Colon (tissue), 2 donors: ENCODE data around the gene SHISA6.

ENCODE experiments used
- FAIRE-seq: peaks from 2 replicates; lab custom pipeline; 2012; peaks lifted over from hg19 to GRCh38; lab: Jason Lieb, UNC
- donor health status: control.
- donor health status: control.

SHISA6 gene

DNA sequence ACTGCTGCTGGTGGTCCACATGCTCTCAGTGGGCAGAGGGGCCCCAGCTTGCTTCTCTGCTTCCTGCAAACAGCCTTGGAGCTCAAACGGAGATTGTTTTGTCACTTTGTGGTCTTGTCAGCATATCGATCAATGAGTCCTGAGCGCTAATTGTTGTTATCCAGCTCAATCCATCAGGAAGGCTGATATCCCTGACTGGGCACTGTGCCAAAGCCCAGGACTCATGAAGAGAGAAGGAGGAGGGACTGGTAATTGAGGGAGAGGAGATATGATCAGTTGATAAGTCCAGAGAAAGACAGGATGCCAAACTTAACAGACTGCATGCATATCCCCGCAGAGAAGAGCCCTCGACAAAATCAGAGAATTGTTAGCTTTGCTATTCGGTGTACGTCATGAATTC is 298.6 kb downstream of the SHISA6 start:
- FAIRE-seq, result no peak

DNA sequence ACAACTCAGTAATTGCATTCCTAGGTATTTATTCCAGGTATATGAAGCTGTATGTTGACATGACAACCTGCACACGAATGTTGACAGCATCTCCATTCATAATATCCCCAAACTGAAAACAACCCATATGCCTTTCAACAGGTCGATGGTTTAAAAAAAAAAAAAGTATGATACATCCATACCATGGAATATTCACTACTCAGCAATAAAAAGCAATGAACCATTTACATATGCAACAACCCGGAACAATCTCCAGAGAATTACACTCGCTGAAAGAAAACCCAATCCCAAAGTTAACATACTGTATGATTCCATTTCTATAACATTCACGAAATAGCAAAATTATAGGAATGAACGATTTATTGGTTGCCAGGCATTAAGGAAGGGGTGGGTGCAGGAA is 304.0 kb downstream of the SHISA6 start:
- FAIRE-seq, result no peak

- FAIRE-seq, result no peak
These were observed 304.7 kb downstream of the SHISA6 start for GRCh38 chr17:11545696-11546095.

DNA sequence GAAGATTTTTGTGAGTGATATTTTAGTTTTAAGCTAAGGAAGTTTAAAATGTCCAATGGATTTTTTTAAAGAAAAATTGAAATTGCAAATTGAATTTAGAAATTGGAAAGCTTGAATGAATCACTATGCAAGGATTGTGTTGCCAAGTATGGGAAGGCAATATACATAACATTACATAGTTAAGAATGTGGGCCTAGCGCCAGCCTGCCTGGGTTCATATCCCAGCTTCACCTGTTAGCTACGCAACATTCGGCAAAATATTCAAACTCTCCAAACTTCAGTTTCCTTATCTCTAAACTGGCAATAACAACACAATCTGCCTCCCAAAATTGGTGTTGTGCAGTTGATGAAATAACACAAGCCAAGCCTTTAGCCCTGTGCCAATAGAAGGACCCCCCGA is 306.8 kb downstream of the SHISA6 start:
- FAIRE-seq, result no peak

DNA sequence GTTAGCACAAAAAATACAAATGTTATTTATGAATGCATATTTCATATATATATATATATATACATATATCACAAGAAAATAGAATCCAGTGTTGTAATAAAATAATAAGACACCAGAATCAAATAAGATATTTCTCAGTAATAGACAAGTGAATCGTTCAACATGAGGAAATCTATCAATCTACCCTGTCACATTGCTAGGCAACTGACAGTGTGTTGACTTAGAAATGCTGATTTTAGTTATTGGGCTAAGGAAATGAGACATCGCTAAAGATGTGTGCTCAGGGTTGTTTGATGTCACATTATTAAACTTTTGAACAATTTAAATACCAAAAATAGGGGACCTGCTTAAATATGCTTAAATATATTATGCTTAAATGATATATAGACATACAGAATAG is 307.4 kb downstream of the SHISA6 start:
- no peak for FAIRE-seq

DNA sequence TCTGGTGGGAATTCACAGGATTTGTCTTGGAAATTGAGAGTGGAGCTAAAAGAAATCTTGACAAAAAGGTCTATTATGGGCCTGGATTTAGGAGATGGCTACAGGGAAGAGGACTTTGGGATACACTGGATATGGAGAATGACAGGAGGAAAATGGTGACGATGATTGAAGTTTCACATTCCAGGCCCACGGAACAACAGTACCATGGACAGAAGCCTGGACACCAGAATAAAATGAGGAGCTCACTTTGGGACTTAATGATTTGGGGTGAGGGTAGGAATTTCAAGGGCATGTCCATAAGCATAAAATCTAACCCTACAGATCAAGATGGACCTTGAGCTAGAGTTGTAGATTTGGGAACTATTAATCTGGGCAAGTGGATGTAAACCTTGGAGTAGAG is 309.4 kb downstream of the SHISA6 start:
- FAIRE-seq, result no peak

DNA sequence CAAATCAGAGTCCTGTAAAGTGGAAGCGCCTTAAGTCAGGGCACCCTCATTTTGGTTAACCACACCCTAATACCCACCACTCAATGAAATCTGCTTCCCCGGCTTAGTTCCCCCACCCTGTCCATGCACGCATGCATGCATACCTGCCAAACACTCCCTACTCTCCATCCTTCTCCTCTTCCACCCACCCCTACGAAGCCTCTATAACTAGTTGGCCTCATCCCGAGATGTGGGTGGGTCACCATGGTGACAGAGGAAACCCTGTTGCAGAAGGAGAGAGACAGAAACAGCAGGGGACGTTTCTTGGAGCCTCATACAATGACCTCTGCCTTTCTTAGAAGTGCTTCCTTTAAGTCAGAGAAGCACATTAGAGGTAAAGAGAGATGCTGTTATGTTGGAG is 310.4 kb downstream of the SHISA6 start:
- FAIRE-seq, result no peak

- FAIRE-seq, result no peak
These were observed 312.1 kb downstream of the SHISA6 start for GRCh38 chr17:11553135-11553534.

DNA sequence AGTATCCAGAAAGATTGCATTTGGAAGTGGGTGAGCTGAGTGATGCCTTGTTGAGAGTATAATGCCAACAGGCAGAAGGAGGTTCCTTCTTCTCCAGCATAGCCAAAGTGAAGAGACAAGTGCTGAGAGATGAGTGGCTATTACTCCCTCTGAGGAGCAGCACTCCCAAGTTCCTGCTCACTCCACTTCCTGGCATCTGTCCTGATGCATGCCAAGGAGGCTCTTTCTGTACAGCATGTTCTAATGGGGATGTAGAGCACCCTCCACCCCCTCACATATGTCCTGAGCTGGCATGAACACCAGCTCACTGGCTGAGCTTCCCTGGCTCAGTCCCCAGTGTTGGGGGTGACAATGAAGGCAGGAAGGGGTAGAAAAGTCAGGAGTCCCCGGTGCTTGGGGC is 313.0 kb downstream of the SHISA6 start:
- no peak for FAIRE-seq

- no peak for FAIRE-seq
These were observed 313.5 kb downstream of the SHISA6 start for GRCh38 chr17:11554542-11554941.

DNA sequence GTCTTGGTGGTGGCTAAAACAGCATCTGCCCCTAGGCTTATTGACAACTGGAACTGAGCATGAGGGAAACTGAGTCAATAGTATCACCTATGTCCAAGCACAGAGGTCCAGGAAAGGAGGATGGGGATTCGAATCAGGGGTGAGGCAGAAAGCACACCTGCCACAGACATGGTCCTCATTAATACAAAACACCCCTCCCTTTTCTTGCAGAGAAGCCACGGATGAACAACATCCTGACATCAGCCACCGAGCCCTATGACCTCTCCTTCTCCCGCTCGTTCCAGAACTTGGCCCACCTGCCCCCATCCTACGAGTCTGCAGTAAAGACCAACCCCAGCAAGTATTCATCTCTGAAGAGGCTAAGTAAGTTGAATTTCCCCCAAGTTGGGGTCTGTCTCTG is 314.5 kb downstream of the SHISA6 start:
- no peak for FAIRE-seq

DNA sequence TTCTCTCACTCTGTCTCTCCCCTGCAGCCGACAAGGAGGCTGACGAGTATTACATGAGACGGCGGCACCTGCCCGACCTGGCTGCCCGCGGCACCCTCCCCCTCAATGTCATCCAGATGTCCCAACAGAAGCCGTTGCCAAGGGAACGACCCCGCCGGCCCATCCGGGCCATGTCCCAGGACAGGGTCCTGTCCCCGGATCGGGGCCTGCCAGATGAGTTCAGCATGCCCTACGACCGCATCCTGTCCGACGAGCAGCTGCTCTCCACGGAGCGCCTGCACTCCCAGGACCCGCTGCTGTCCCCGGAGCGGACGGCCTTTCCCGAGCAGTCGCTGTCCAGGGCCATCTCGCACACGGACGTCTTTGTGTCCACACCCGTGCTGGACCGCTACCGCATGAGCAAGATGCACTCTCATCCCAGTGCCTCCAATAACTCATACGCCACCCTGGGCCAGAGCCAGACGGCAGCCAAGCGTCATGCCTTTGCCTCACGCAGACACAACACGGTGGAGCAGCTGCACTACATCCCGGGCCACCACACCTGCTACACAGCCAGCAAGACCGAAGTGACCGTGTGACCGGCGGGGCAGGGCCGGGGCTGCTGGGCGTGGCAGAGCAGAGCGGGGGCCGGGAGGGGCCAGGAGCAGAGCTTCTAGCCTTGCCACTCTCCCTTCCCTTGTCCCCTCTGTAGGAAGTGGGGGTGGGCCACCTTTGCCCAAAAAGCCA is 316.9 kb downstream of the SHISA6 start:
- no peak for FAIRE-seq

DNA sequence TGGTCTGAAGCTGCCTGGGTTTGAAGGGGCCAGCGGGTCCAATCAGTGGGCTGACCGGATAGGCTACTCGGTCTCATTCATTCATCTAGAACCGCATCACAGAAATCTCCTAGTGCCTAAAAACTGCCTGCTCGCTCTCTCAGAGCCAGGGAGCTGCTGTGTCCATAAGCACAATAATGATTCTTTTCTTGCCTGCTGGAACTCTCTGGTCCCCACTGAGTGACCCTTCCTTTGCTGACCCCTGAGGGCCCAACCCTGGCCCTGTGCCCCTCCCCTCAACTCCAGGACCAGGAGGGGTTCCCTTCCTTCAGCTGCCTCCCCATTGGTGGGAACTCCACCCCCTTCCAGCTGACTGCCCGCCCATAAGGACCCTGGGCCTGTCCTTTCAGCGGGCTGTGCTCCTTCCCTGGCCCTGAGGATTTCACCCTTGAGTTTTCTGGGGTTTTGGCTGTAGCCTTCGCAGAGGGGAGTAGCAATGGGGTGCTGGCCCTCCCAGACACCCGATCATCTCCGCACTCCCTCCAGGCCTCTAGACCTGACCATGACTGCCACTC is 317.7 kb downstream of the SHISA6 start:
- FAIRE-seq, result no peak

GRCh38 chr17:11559601-11560000 is 318.6 kb downstream of the SHISA6 start:
- no peak for FAIRE-seq

GRCh38 chr17:11561281-11561680 is 320.3 kb downstream of the SHISA6 start:
- FAIRE-seq, result no peak

- FAIRE-seq, result no peak
These were observed 320.7 kb downstream of the SHISA6 start for GRCh38 chr17:11561702-11562101.

GRCh38 chr17:11564589-11565380 is 323.8 kb downstream of the SHISA6 start:
- no peak for FAIRE-seq

- FAIRE-seq, result no peak
These were observed 324.6 kb downstream of the SHISA6 start for GRCh38 chr17:11565591-11565990.

GRCh38 chr17:11578998-11579397 is 338.0 kb downstream of the SHISA6 start:
- FAIRE-seq, result no peak

DNA sequence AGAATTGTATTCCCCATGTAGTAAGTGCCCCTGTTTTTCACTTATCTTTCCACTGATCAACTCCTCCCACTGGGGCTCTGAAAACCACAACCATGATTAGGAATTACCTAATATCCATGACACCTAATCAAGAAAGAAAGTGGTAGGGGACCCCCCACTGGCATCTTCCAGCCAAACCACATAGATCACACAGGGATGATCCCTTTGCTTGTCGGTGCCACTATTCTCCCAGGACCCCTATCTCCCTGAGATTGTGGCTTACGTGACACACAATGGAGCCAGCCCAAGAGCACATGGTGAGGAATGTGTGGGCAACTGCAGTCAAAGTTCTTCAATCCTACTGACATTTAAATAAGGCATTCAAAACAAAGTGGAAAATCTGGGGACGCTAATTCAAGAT is 339.7 kb downstream of the SHISA6 start:
- FAIRE-seq, result no peak

DNA sequence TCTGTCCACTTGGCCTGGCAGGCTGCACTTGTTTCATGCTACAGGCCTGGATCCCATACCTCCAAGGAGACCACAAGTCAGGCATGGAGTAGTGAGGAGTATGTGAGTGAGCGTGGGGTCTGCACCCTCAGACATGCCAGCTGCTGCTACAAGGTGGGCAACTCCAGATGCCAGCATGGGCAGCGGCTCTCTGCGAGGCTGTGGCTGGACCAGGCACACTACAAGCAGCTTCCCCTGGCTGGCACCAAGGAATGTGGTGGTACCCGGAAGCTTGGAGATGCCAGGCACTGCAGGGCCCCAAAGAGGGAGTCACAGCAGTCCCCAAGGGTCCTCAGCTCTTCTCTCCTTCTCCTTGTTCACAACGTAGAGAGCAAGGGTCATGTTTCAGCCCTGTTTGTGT is 341.2 kb downstream of the SHISA6 start:
- FAIRE-seq, result no peak

- no peak for FAIRE-seq
These were observed 342.4 kb downstream of the SHISA6 start for GRCh38 chr17:11583306-11583992.

DNA sequence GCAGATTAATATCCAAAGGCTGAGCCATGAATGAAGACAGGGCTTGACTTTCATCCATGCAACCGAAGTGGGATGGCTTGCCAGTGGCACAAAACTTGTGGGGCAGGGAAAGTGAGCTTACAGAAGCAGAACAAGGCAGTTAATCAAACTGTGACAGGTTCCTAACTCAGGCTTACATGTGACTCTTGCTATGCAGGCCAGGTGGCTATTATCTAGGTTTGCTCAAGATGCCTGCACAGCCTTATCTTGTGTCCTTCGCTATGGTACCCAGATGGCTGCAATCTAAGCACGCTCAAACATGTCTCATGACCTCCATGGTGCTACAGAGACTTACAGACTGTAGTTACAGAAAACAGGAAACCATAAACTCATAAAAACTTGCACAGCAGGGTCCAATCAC is 348.7 kb downstream of the SHISA6 start:
- no peak for FAIRE-seq
